ENCODE results near the gene CYB5R3.
"Not testable (repeated sequence)": the region's sequence is repeated elsewhere in the genome, so short reads cannot be mapped to it uniquely, and the experiment has no call there.

Gene CYB5R3

GRCh38 chr22:42623301-42623751 is 25.9 kb downstream of the CYB5R3 start:
- DNase-seq (ENCODE audit: low read depth), result no peak

GRCh38 chr22:42622061-42622710 is 27.0 kb downstream of the CYB5R3 start:
- peak; percentile 30 for DNase-seq (ENCODE audit: low read depth)

- DNase-seq (ENCODE audit: low read depth), result peak; percentile 50
These were observed 27.6 kb downstream of the CYB5R3 start for GRCh38 chr22:42621505-42622002.

GRCh38 chr22:42620084-42620483 is 29.1 kb downstream of the CYB5R3 start:
- DNase-seq (ENCODE audit: low read depth), result no peak

GRCh38 chr22:42619261-42620063 is 29.7 kb downstream of the CYB5R3 start:
- DNase-seq (ENCODE audit: low read depth), result no peak

- DNase-seq (ENCODE audit: low read depth), result no peak
These were observed 31.8 kb downstream of the CYB5R3 start for GRCh38 chr22:42617155-42617983.

- DNase-seq (ENCODE audit: low read depth), result not testable (repeated sequence)
These were observed 33.4 kb downstream of the CYB5R3 start for GRCh38 chr22:42615860-42616175.

GRCh38 chr22:42615092-42615859 is 33.9 kb downstream of the CYB5R3 start:
- peak; percentile 100 for DNase-seq (ENCODE audit: low read depth)

GRCh38 chr22:42614312-42615091 is 34.7 kb downstream of the CYB5R3 start, which contains the start of gene POLDIP3:
TSS of gene POLDIP3 (minus strand) at chr22:42614883. CDS start at chr22:42614857, 26 bp downstream.
- DNase-seq (ENCODE audit: low read depth), result peak; percentile 96

GRCh38 chr22:42613872-42614301 is 35.3 kb downstream of the CYB5R3 start:
- DNase-seq (ENCODE audit: low read depth), result peak; percentile 35

- no peak for DNase-seq (ENCODE audit: low read depth)
These were observed 36.9 kb downstream of the CYB5R3 start for GRCh38 chr22:42612336-42612735.

- peak; percentile 54 for DNase-seq (ENCODE audit: low read depth)
These were observed 38.1 kb downstream of the CYB5R3 start for GRCh38 chr22:42611051-42611450.

GRCh38 chr22:42610186-42610585 is 39.0 kb downstream of the CYB5R3 start:
- no peak for DNase-seq (ENCODE audit: low read depth)

- DNase-seq (ENCODE audit: low read depth), result peak; percentile 55
These were observed 40.3 kb downstream of the CYB5R3 start for GRCh38 chr22:42608823-42609361.

GRCh38 chr22:42608136-42608822 is 40.9 kb downstream of the CYB5R3 start:
- DNase-seq (ENCODE audit: low read depth), result no peak

GRCh38 chr22:42607641-42608040 is 41.6 kb downstream of the CYB5R3 start:
- DNase-seq (ENCODE audit: low read depth), result not testable (repeated sequence)

GRCh38 chr22:42604403-42604802 is 44.8 kb downstream of the CYB5R3 start:
- peak; percentile 48 for DNase-seq (ENCODE audit: low read depth)

- DNase-seq (ENCODE audit: low read depth), result no peak
These were observed 45.8 kb downstream of the CYB5R3 start for GRCh38 chr22:42603427-42603826.

GRCh38 chr22:42602470-42602869 is 46.7 kb downstream of the CYB5R3 start:
- no peak for DNase-seq (ENCODE audit: low read depth)
